Measurements from ENCODE around the gene TCEANC.

GRCh38 chrX:13622401-13622964 lies 30.5 kb upstream of the TCEANC start:
- TF ChIP-seq GATA2 (IDR thresholded peaks at IDR 0.05; ENCODE audit: low read depth, low read length) (no peak), GATA3 (IDR thresholded peaks at IDR 0.05; ENCODE audit: low read depth, low read length) (no peak)
